Activated effector memory CD4-positive, alpha-beta T cell treated with Interleukin-2 at 50 U/mL for 16 hours (primary cell): Measurements from ENCODE around the gene CHL1.

Experiments used
- DNase-seq: peaks from one replicate; pipeline ENCODE4 v3.0.0-alpha.2; 2020

The CHL1 gene

GRCh38 chr3:196311-197148 lies at the start of gene CHL1:
TSS of gene CHL1 (plus strand) at chr3:196763. CDS start at chr3:319777, 123,014 bp downstream.
- DNase-seq, result no peak

- DNase-seq, result no peak
Measured at GRCh38 chr3:151614-152189, 44.9 kb upstream of the CHL1 start.

GRCh38 chr3:159974-160373 lies 36.6 kb upstream of the CHL1 start:
- no peak for DNase-seq

- no peak for DNase-seq
Measured at GRCh38 chr3:166071-166470, 30.5 kb upstream of the CHL1 start.

- no peak for DNase-seq
Measured at GRCh38 chr3:166799-167198, 29.8 kb upstream of the CHL1 start.

- no peak for DNase-seq
Measured at GRCh38 chr3:173886-174285, 22.7 kb upstream of the CHL1 start.

- no peak for DNase-seq
Measured at GRCh38 chr3:184976-185375, 11.6 kb upstream of the CHL1 start.

GRCh38 chr3:192215-192929 lies 4.2 kb upstream of the CHL1 start:
- no peak for DNase-seq

GRCh38 chr3:194001-194400 lies 2.6 kb upstream of the CHL1 start:
- no peak for DNase-seq

GRCh38 chr3:194421-194820 lies 2.1 kb upstream of the CHL1 start:
- no peak for DNase-seq

GRCh38 chr3:195666-196065 lies 897 bp upstream of the CHL1 start:
- no peak for DNase-seq

GRCh38 chr3:197149-197827 lies 725 bp downstream of the CHL1 start:
- no peak for DNase-seq

- DNase-seq, result no peak
Measured at GRCh38 chr3:197828-198491, 1.4 kb downstream of the CHL1 start.

GRCh38 chr3:199835-200234 lies 3.3 kb downstream of the CHL1 start:
- no peak for DNase-seq

GRCh38 chr3:200758-201325 lies 4.3 kb downstream of the CHL1 start:
- DNase-seq, result no peak

- DNase-seq, result no peak
Measured at GRCh38 chr3:204102-204501, 7.5 kb downstream of the CHL1 start.

- no peak for DNase-seq
Measured at GRCh38 chr3:207973-208372, 11.4 kb downstream of the CHL1 start.

GRCh38 chr3:210669-211068 lies 14.1 kb downstream of the CHL1 start:
- no peak for DNase-seq

GRCh38 chr3:212432-212831 lies 15.9 kb downstream of the CHL1 start:
- DNase-seq, result no peak

GRCh38 chr3:217099-217813 lies 20.7 kb downstream of the CHL1 start:
- no peak for DNase-seq

GRCh38 chr3:217948-218347 lies 21.4 kb downstream of the CHL1 start:
- DNase-seq, result no peak
